AG09319 (cell line): ENCODE measurements around the gene HMOX2.

Experiments
- DNase-seq: peaks from one replicate; pipeline ENCODE4 v3.0.0-alpha.2; 2010; ENCODE audit warnings: low read depth; ENCODE audit errors: extremely low read depth
- CTCF ChIP-seq: IDR thresholded peaks from 2 replicates; pipeline ENCODE4 v1.5.1; 2011; ENCODE audit warnings: low read depth, mild to moderate bottlenecking, inconsistent platforms, low read length, moderate library complexity

The HMOX2 gene

GRCh38 chr16:4481526-4481925, 5.3 kb downstream of the HMOX2 start:
- no peak for DNase-seq
- no peak for TF ChIP-seq CTCF

GRCh38 chr16:4481963-4482362, 5.8 kb downstream of the HMOX2 start:
- no peak for DNase-seq
- no peak for TF ChIP-seq CTCF

GRCh38 chr16:4486126-4486893, 10.1 kb downstream of the HMOX2 start:
- no peak for DNase-seq
- no peak for TF ChIP-seq CTCF

GRCh38 chr16:4487955-4488498, 11.8 kb downstream of the HMOX2 start:
- no peak for DNase-seq
- TF ChIP-seq CTCF = no peak

GRCh38 chr16:4488499-4488967, 12.3 kb downstream of the HMOX2 start:
- DNase-seq = no peak

GRCh38 chr16:4489030-4489429, 12.8 kb downstream of the HMOX2 start:
- no peak for TF ChIP-seq CTCF
- DNase-seq = no peak

More at GRCh38 chr16:4488499-4488967, 12.3 kb downstream of the HMOX2 start:
- TF ChIP-seq CTCF = no peak

- TF ChIP-seq CTCF = no peak
- no peak for DNase-seq
Measured at GRCh38 chr16:4491898-4492297, 15.7 kb downstream of the HMOX2 start.
